GM19099 (cell line): Measurements from ENCODE around the gene RYR2.

Experiments used
- POLR2A ChIP-seq: IDR thresholded peaks from 3 replicates; pipeline ENCODE4 v1.6.1; 2011; ENCODE audit warnings: low read depth; ENCODE audit not compliant: insufficient read length; ENCODE audit errors: extremely low read depth

Gene RYR2

DNA sequence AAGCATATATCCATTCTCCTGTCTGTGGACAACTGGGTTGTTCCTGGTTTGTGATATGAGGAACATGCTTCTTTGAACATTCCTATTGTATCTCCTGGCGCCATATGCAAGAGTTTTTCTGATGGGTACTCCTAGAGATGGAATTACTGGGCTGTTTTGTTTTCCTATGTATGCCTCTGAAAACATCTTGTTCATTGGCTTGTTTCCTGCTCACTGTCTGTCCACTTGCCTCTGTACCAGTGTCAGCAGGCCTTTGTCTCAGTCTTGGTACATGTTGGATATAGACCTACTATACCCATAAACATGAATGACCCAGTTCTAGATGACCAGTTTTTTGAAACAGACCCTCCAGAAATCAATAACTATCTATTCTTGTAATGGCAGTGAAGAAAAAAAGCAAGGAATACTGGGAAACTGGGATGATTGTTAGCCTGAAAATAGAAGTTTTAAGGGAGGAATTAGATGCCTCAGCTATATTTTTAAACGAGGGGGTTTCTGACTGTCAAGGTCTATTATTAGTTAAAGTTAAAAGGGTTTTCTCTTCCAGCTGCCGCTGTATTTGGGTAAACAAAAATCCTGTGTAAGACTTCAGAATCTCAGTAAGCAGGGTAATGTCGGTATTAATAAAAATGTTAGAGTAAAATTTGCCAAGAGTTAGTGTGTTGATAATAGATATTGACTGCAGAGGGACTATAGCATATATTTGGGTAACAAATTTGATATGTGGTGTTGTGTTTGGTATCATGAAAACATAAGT, 103.6 kb downstream of the RYR2 start:
- no peak for TF ChIP-seq POLR2A

DNA sequence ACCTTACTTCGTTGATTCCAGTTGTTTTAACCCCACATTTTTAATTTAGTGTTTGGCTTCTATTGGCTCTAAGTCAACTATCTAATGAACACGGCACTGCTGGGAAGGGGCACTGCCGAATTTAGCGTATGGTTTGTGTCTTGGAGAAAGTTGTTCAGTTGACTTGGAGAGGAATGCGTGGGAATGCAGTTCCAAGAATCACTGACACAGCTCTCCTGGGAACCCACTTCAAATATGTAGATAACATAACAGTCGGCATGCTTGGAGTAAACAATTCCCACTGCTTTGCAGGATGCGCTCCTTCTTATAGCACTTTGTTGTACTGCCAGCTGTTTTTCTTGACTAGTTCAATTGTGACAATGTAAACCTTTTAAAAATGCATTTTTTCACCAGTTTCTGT, 104.3 kb downstream of the RYR2 start:
- TF ChIP-seq POLR2A: no peak

DNA sequence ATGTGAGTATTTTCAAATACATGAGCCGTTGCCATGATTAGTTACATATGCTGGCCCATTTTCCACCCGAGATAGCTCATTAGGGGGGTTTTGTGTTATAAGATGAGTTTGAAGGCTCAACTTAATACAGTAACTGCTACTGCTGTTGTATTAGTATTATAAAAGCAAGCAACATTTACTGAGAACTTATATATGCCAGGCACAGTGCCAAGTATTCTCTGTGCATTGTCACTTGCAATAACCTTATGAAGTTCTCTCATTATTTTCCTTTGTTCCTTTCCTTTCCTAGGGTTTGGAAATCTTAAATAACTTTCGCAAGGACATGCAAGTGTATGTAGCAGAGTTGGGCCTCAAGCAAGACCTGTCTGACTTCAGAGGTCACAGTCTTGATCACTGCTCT, 107.9 kb downstream of the RYR2 start:
- no peak for TF ChIP-seq POLR2A

DNA sequence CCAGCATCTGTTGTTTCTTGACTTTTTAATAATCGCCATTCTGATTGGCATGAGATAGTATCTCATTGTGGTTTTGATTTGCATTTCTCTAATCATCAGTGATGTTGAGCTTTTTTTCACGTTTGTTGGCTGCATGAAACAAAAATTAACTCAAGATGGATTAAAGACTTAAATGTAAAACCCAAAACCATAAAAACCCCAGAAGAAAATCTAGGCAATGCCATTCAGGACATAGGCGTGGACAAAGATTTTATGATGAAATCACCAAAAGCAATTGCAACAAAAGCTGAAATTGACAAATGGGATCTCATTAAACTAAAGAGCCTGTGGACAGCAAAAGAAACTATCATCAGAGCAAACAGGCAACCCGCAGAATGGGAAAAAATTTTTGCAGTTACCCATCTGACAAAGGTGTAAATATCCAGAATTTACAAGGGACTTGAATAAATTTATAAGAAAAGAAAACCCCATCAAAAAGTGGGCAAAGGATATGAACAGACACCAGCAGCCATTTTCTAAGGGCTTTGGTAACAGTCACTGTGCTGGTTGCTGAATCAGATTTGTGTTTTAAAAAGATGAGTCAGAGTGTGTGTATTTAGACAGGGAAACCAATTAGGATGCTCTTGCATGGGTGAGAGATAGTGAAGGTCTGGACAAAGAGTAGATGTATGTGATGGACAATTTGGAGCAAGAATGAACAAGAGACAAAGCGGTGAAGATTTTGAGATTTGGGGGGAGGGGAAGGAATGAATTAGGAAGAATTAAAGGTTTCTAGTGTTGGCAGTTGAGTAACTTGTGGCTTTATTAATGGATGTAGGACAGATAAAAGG, 110.7 kb downstream of the RYR2 start:
- TF ChIP-seq POLR2A: no peak

DNA sequence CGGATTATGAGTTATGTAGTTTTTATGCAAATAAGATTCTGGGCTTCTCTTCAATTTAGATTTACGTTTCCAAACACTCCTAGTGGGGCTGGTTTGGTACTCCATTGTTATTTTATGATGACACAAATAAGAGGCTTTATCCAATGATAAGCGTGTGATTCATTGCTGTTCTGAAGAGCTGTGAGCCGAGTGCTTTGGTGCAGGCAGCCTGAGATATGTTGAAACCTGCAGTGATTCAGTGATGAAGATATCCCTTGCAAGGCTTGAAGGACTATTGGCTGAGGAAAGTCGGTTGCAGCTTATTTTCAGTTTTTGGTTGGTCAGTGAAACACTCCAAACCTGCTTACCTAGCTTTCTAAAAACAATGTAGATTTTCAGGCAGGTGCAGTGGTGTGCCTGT, 112.2 kb downstream of the RYR2 start:
- no peak for TF ChIP-seq POLR2A

DNA sequence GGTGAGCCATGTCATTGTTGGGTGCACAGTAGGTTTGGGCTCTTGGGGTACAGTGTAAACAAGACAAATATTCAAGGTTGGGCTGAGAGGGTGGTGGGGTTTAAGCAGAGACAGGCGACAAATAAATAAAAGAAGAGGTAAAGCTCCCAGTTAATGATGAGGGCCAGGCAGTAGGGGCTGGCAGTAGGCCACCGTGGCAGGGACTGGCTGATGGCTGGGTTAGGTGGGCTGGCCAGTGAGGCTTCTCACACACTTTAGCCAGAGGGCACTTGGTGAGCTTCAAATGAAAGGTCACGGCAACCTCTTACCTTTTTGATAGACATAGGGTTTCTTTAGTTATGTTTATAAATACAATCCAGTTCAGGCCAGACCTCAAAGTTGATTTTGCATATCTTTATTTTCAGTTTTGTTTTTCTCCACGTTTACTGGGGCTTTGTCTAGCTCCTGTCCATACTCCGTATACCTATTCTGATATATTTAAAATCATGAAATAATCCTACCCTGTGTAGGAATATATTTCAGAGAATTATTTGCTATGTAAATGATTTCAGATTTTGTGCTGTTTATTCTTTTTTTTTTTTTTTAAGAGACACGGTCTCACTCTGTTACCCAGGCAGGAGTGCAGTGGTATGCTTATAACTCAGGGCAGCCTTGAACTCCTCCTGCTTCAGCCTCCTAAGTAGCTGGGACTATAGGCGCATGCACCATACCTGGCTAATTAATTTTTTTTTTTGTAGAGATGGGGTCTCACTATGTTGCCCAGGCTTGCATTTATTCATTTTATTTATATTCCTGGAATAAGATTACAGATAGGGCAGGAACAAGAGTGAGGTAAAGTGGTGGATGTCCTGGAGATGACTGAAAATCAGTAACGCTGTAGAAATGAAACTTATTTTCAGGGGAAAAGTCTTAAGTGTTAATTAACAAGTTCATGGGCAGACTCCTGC, 122.7 kb downstream of the RYR2 start:
- TF ChIP-seq POLR2A: no peak

DNA sequence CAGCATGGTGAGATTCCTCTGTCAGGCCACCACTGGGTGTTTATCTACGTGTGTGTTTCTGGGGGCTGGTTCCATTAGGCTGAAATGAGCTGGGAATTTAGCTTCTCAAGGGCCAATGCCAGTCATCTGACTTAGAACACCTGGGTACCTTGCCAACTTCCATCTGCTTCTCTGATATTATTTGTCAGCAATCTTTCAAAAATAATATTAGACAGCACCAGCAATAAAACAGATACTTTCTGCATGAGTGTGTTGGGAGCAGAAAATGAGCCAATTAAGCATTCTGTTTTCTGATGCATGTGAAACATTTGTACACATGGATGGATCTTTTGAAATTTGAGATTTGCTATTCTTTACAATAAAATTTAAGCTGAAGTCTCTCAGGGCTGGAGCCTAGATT, 124.1 kb downstream of the RYR2 start:
- no peak for TF ChIP-seq POLR2A

DNA sequence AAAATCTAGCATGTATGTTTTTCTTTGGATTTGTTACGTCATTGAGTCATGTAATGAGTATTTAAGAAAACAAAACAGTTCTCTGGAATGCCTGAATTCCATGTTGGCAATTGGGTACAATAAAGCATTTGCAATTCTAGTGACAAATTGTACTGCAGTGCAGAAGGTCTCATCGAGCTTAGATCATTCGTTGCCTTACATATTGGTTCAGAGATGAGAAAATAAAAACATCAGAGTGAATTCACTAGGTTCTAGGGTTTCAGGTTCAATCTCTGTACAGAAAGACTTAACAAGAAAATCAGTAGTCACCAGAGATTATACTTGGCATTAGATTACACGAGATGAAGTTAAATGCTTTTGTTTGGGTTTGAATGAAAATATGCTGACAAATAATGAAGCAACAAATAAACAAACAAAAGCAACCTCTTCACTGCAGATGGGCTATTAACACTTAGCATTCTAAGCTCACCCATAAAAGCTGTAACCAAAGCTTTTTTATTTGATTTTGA, 124.7 kb downstream of the RYR2 start:
- no peak for TF ChIP-seq POLR2A

DNA sequence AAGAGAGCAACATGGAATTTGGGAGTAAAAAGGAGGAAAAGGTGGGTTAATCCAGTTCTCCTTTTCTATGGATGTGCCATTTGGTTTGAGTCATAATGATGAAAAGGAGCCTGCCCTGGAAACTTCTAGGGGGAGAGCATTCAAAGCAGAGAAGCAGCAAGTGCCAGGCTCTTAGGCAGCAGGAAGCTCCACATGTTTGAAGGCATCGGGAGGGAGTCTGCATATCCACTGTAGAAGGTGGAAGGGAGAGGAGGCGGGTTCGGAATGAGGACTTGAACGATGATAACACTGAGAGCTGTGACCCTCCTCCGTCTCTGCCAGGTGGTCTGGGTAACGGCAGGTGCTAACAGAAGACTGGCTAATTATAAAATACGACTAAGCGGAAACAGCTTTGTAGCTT, 128.2 kb downstream of the RYR2 start:
- no peak for TF ChIP-seq POLR2A

DNA sequence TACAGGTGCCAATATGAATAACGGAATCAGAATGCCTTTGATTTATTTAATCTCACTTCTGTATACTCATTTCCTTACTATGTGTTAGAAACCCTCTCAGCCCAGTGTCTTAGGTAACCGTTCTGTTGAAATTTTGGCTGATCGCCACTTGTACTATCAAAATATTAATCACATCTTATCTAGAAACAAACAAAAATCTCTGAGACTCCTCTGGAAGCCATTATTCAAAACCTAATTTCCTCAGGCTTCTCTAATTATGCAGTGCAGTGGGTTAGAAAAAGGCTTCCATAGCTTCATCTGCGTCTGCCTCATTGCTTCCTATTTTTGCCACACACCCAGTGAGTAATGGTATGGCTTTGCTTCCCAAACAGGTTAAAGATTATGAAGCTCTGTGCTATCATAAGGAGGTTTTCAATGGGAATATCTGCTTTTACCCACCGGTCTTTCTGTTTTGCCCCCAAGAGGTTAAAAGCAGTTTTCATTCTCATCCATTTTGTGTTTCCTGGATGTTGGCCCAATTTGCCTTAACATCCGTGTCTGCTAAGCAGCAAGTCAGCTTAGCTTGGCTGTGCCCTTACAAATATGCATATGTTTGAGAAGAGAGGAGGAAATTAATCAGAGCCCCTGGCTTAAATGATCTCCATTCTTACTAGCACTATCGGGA, 129.6 kb downstream of the RYR2 start:
- no peak for TF ChIP-seq POLR2A

DNA sequence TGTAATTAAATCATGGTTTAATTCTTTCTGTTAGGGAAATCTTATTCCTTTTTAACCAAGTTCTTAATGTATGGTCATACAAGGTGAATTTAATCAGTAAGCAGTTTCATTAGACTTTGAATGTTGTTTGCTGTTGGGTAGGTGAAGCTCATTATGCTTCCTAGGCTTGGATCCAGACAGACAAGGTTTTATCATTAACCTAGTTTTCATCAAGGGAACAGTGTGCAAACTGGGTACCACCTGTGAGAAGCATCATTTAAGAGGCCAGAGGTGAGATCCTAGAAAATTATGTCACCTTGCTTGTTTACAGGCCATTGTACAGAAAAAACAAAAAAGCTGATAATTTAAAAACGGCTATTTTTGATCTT, 130.1 kb downstream of the RYR2 start:
- TF ChIP-seq POLR2A: no peak

DNA sequence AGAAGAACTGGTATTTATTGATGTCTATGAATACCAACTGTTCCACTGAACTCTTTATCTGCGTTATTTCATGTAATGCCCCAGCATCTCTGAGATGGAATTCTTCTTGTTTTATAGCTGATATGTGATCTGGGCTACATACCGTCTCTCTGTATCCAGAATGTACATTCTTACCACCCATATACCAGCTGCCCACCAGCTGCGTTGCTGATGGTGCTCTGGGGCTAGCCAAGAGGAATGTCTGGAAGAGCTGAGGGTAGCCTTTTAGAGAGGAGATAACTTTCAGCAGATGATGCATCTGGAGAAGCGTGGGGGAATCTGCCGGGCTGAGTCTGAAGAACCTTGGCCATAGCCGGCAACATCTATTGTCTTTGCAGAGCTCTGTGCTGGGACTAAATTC, 137.5 kb downstream of the RYR2 start:
- no peak for TF ChIP-seq POLR2A

DNA sequence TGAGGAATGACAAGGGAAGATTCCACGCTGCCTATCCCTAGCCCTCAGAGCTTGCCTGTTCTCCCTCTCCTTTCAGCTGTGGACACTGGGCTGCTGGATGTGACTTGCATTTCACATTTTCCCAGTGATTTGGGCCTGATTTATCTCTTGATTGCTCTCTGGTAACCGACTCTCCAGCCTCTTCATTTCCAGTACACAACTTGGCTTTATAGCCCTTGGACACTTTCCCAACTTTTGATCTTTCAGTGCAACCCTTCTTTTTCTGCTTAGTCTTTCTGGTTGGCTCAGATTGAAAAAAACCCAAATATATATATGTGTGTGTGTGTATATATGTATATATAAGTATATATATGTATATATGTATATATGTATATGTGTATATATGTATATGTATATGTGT, 138.3 kb downstream of the RYR2 start:
- no peak for TF ChIP-seq POLR2A

DNA sequence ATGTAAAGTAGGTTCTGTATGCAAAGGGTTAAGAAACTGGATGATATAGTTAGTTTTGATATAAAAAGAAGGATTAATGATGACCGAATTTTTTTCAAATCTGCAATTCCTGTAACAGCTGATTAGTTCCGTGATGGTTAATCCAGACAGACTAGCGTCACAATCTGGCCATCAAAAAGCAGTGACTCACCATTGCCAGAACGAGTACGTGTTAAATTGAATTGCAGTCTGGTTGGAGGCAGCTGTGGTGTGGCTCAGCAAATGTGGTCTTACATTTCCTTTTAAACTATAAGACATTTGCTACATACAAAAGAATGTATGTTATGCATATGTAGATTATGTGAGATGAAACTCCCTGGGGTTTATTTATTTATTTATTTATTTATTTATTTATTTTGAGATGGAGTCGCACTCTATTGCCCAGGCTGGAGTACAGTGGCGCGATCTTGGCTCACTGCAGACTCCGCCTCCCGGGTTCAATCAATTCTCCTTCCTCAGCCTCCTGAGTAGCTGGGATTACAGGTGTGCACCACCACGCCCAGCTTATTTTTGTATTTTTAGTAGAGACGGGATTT, 139.8 kb downstream of the RYR2 start:
- no peak for TF ChIP-seq POLR2A
